Raji (cell line): ENCODE data around the gene SPR.

Experiments
- POLR2A ChIP-seq: IDR thresholded peaks from 2 replicates; pipeline ENCODE4 v1.6.1; 2011; ENCODE audit warnings: low read depth, low read length, control low read depth; ENCODE audit not compliant: insufficient read depth

The SPR gene

DNA sequence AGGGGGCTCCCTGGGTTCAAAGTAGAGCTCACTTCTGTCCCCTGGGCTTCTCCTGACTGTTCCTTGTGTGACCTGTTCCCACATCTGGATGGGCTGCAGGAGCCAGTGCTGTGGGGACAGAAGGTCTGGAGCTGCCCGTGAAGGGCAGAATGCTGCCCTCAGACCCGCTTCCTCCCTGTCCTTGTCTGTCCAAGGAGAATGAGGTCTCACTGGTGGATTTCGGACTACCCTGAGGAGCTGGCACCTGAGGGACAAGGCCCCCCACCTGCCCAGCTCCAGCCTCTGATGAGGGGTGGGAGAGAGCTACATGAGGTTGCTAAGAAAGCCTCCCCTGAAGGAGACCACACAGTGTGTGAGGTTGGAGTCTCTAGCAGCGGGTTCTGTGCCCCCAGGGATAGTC lies 45.6 kb downstream of the SPR start:
- TF ChIP-seq POLR2A, result no peak

- no peak for TF ChIP-seq POLR2A
Observed at GRCh38 chr2:72933207-72933606, 46.0 kb downstream of the SPR start.

DNA sequence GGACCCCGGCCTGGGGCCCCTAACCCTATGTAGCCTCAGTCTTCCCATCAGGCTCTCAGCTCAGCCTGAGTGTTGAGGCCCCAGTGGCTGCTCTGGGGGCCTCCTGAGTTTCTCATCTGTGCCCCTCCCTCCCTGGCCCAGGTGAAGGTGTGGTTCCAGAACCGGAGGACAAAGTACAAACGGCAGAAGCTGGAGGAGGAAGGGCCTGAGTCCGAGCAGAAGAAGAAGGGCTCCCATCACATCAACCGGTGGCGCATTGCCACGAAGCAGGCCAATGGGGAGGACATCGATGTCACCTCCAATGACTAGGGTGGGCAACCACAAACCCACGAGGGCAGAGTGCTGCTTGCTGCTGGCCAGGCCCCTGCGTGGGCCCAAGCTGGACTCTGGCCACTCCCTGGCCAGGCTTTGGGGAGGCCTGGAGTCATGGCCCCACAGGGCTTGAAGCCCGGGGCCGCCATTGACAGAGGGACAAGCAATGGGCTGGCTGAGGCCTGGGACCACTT lies 46.5 kb downstream of the SPR start:
- no peak for TF ChIP-seq POLR2A

- no peak for TF ChIP-seq POLR2A
Observed at GRCh38 chr2:72934683-72935610, 47.7 kb downstream of the SPR start.

DNA sequence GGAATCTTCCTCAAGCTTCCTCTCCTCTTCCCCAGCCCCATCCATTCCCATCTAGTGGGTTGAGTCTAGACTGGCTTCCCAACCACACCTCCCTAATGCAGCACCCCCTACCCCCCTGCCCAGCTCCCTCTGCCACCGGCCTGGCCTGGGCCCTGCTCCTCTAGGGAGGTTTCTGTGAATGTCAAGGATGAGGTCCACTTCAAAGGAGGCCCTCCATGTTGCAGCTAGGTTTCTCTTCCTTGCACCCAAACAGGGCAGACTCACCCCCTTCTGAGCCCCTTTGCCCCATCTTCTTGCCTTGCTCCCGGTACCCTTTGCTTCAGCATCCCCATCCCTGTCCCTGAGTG lies 48.4 kb downstream of the SPR start:
- TF ChIP-seq POLR2A, result no peak

DNA sequence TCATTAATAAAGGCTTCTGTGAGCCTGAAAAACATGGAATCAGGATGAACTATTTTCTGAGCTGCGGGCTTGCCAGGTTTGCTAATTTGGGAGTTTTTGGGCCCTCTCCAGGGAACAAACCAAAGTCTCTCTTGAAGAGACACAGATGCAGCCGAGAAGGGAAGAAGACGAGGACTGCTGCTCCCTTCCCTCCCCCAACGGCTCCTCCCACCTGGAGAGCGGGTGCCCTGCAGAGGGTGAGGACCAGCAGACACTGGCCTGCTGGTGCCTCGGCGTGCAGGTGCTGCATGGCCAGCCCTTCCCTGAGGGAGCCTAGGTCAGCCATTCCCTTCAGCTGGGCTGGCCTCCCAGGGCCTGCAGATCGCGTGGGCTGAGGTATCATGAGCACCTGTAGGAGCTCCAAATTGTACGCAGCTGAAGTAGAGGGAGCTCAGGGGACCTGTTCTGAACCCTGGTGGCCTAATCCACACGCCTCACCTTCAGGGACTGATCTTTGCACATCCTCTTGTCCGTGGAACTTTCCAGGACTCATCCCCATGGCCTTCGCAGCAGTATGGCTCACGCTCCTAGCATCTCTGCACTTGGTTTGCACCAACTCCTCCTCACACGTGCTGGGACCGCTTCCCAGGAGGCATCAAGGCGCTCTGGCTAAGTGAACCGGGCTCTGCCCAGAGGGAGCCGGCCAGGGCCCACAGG lies 49.6 kb downstream of the SPR start:
- TF ChIP-seq POLR2A, result no peak

DNA sequence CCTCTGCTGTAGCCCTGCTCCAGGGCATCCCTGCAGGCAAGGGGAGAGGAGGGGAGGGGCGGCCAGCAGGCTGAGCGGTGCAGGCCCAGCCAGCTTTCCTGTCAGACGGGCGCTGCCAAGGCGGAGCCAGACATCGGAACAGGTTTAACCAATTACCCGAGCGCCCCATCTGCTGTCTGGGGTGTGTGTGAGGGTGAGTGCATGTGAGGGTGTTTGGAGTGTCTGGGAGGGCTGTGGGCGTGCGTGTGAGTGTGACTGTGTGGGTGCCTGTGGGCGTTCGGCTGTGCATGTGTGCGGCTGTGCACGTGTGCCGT lies 50.1 kb downstream of the SPR start:
- no peak for TF ChIP-seq POLR2A

- TF ChIP-seq POLR2A, result no peak
Observed at GRCh38 chr2:72938455-72938854, 51.2 kb downstream of the SPR start.

- TF ChIP-seq POLR2A, result no peak
Observed at GRCh38 chr2:72940361-72940760, 53.2 kb downstream of the SPR start.

GRCh38 chr2:72940786-72941185 lies 53.6 kb downstream of the SPR start:
- no peak for TF ChIP-seq POLR2A
